ENCODE measurements around the gene TF. TPM values are rescaled to one million over a fixed set of nuclear protein-coding genes. Genes with fewer than 3 reads are reported as not detected.

TF gene
- total RNA-seq, 1 experiment from 2014 or later, result 0.09 TPM

DNA sequence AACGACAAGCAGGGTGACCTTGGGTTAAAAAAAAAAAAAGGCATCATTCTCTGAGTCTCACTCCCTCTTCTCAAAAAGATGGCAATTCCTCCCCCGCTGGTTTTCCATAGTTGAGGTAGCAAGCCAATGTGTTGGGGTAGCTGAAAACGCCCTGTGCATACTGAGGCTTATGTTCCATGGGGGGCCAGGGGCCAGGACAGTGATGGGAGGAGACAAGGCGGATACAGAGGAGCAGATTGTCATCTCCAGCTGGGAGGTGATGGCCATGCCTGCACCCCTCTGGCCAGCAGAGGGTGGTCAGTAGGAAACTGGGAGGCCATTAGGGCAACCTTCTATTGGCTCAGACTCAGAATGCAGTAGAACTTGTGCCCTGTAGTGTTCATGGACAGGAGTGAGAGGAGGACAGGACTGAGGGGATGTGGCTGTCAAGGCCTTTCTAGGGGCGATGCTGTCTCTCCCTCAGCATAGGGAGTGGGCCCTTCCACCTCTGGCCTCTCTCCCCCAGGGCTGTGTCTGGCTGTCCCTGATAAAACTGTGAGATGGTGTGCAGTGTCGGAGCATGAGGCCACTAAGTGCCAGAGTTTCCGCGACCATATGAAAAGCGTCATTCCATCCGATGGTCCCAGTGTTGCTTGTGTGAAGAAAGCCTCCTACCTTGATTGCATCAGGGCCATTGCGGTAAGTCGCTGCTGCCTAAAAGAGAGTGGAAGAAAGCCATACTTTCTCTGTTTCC lies 1.9 kb downstream of the TF start:
- WGBS (ENCODE audit: extremely low coverage, insufficient read length, low lambda C conversion rate), result no CpG with 5 or more reads among the region's 12 CpGs

More for the DNA sequence above, 1.9 kb downstream of the TF start:
- no peak overlapping the region for H2BK120ac ChIP-seq (ENCODE audit: low read depth, low read length, poor library complexity, severe bottlenecking)
- no peaks in the 10 kb centered on the region for H4K20me1 ChIP-seq (ENCODE audit: control insufficient read depth, insufficient read depth, insufficient read length)
- H4K5ac ChIP-seq (ENCODE audit: insufficient read length, low read depth, low read length), result no peak overlapping the region
- no peak overlapping the region for H4K8ac ChIP-seq (replicated peaks; ENCODE audit: insufficient read length, low read depth, low read length)
- H3K9me3 ChIP-seq (ENCODE audit: control insufficient read depth, low read depth, low read length), result no peaks in the 10 kb centered on the region
- H2BK5ac ChIP-seq (ENCODE audit: insufficient read length, low read length), result no peak overlapping the region
- TF ChIP-seq, protein P1, sequence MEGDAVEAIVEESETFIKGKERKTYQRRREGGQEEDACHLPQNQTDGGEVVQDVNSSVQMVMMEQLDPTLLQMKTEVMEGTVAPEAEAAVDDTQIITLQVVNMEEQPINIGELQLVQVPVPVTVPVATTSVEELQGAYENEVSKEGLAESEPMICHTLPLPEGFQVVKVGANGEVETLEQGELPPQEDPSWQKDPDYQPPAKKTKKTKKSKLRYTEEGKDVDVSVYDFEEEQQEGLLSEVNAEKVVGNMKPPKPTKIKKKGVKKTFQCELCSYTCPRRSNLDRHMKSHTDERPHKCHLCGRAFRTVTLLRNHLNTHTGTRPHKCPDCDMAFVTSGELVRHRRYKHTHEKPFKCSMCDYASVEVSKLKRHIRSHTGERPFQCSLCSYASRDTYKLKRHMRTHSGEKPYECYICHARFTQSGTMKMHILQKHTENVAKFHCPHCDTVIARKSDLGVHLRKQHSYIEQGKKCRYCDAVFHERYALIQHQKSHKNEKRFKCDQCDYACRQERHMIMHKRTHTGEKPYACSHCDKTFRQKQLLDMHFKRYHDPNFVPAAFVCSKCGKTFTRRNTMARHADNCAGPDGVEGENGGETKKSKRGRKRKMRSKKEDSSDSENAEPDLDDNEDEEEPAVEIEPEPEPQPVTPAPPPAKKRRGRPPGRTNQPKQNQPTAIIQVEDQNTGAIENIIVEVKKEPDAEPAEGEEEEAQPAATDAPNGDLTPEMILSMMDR (conservative IDR thresholded peaks at IDR 0.05), result no peak
- H3T11ph ChIP-seq (ENCODE audit: low read length), result no peak overlapping the region
- DNase-seq, result no peak
- Mint-ChIP-seq H3K27ac (no peak overlapping the region), H3K4me1 (no peaks in the 10 kb centered on the region), H3K36me3 (ENCODE audit: insufficient read depth in 1 of 3, low read depth in 3 of 3) (no peaks in the 10 kb centered on the region), H3K4me3 (no peak overlapping the region), H3K27me3 (ENCODE audit: low read depth) (no peaks in the 10 kb centered on the region; the same call in 1 of the 2 replicates), H3K9me3 (no peaks in the 10 kb centered on the region; a peak in 1 of 5 replicates)
- H3K14ac ChIP-seq (ENCODE audit: insufficient read depth, low read length), result no peak overlapping the region
- H2BK20ac ChIP-seq (ENCODE audit: low read depth, low read length, poor library complexity, severe bottlenecking), result no peak overlapping the region
- no peak overlapping the region for H3K23ac ChIP-seq (ENCODE audit: insufficient read length, low read depth, low read length)
- no peak overlapping the region for H4K91ac ChIP-seq (ENCODE audit: insufficient read length, low read depth, low read length)
- no peaks in the 10 kb centered on the region for H3K4me1 ChIP-seq (ENCODE audit: insufficient read depth, low read length)
- no peak overlapping the region for H3K56ac ChIP-seq (ENCODE audit: insufficient read length, low read depth, low read length)
- H2BK12ac ChIP-seq (ENCODE audit: insufficient read length, low read depth, low read length), result no peak overlapping the region
- H3K4ac ChIP-seq (ENCODE audit: low read depth, low read length), result no peak overlapping the region
- H2AFZ ChIP-seq (ENCODE audit: low read length), result no peak overlapping the region
- H2AK5ac ChIP-seq (ENCODE audit: insufficient read length, low read length), result no peak overlapping the region
- H3K9ac ChIP-seq (ENCODE audit: extremely low read depth, insufficient read length, low read length), result no peak overlapping the region
- no peak overlapping the region for H3K4me2 ChIP-seq (ENCODE audit: insufficient read depth, insufficient read length, low read length)
- H3K18ac ChIP-seq (ENCODE audit: insufficient read length, low read depth, low read length), result no peak overlapping the region
- H2BK15ac ChIP-seq (ENCODE audit: low read depth, low read length), result no peak overlapping the region
- H3K79me2 ChIP-seq (ENCODE audit: insufficient read depth, low read length), result no peaks in the 10 kb centered on the region
- no peaks in the 10 kb centered on the region for H3K27me3 ChIP-seq (ENCODE audit: insufficient read depth, low read length)
- H3K27ac ChIP-seq (ENCODE audit: insufficient read length, low read depth, low read length), result no peak overlapping the region
- H3K79me1 ChIP-seq (ENCODE audit: insufficient read depth, low read depth, low read length, poor library complexity, severe bottlenecking), result no peaks in the 10 kb centered on the region
- no peaks in the 10 kb centered on the region for H3K23me2 ChIP-seq (ENCODE audit: insufficient read length, low read depth, low read length, poor library complexity, severe bottlenecking)

All from H9 (cell line).